Measurements from ENCODE around the gene AXIN1.

AXIN1 gene

GRCh38 chr16:290015-290680 is 62.4 kb downstream of the AXIN1 start:
- TF ChIP-seq CTCF (IDR thresholded peaks at IDR 0.05; ENCODE audit: low read depth, low read length), result no peak
- DNase-seq (ENCODE audit: extremely low read depth, low read depth), result no peak

- DNase-seq (ENCODE audit: extremely low read depth, low read depth), result no peak
- TF ChIP-seq CTCF (IDR thresholded peaks at IDR 0.05; ENCODE audit: low read depth, low read length), result no peak
Observed at GRCh38 chr16:289395-289997, 63.0 kb downstream of the AXIN1 start.

GRCh38 chr16:287981-288920 is 64.3 kb downstream of the AXIN1 start:
- no peak for DNase-seq (ENCODE audit: extremely low read depth, low read depth)
- TF ChIP-seq CTCF (IDR thresholded peaks at IDR 0.05; ENCODE audit: low read depth, low read length), result no peak

GRCh38 chr16:287298-287811 is 65.2 kb downstream of the AXIN1 start:
- no peak for DNase-seq (ENCODE audit: extremely low read depth, low read depth)
- TF ChIP-seq CTCF (IDR thresholded peaks at IDR 0.05; ENCODE audit: low read depth, low read length), result no peak

GRCh38 chr16:286491-287297 is 65.8 kb downstream of the AXIN1 start:
- DNase-seq (ENCODE audit: extremely low read depth, low read depth), result no peak
- TF ChIP-seq CTCF (IDR thresholded peaks at IDR 0.05; ENCODE audit: low read depth, low read length), result no peak

- DNase-seq (ENCODE audit: extremely low read depth, low read depth), result no peak
- no peak for TF ChIP-seq CTCF (IDR thresholded peaks at IDR 0.05; ENCODE audit: low read depth, low read length)
Observed at GRCh38 chr16:285146-286055, 67.1 kb downstream of the AXIN1 start.

Measured in AG09319 (cell line).